Peyer's patch (tissue), 4 donors: ENCODE measurements around the gene SORCS3. TPM values are rescaled to one million over a fixed set of nuclear protein-coding genes. Genes with fewer than 3 reads are reported as not detected.

ENCODE experiments used
- DNase-seq, 3 donors: peaks; one replicate each; pipeline ENCODE4 v3.0.0-alpha.2; 2017 to 2019
- H3K27ac ChIP-seq, 4 donors: fragments of 200-600 bp; sonication (generic); one replicate each; pipeline ENCODE4 v1.5.1; 2016 to 2019
- H3K27me3 ChIP-seq, 2 donors: fragments of 200-600 bp; sonication (generic); one replicate each; pipeline ENCODE4 v1.5.1; 2019
- H3K36me3 ChIP-seq, 3 donors: fragments of 200-600 bp; sonication (generic); one replicate each; pipeline ENCODE4 v1.5.1; 2016 to 2019
- H3K4me1 ChIP-seq, 4 donors: fragments of 200-600 bp; sonication (generic); one replicate each; pipeline ENCODE4 v1.5.1; 2016 to 2019
- H3K4me3 ChIP-seq, 4 donors: fragments of 200-600 bp; sonication (generic); 1 replicate in 3 of 4; 2 replicates in 1 of 4; pipeline ENCODE4 v1.5.1; 2016 to 2019; ENCODE audit warnings: mild to moderate bottlenecking in 1 of 4
- H3K9me3 ChIP-seq, 4 donors: fragments of 200-600 bp; sonication (generic); one replicate each; pipeline ENCODE4 v1.5.1; 2016 to 2019; ENCODE audit warnings: mild to moderate bottlenecking in 1 of 4
- POLR2A ChIP-seq, 2 donors: fragments of 450-650 bp; IDR thresholded peaks; one replicate each; pipeline ENCODE4 v1.5.1; 2017; ENCODE audit warnings: antibody characterized with exemption in 2 of 2, mild to moderate bottlenecking in 2 of 2, moderate library complexity in 2 of 2
- total RNA-seq, 4 donors: library from RNA; depleted of rRNA; stranded (reverse); fragments of >200 nt; gene quantifications; one replicate each; pipeline ENCODE4 v1.1.0, GENCODE V29; 2016
- TF ChIP-seq, protein P1 (sequence below), 6 experiments: fragments of 450-650 bp in 4 of 6; fragments of 200-600 bp in 2 of 6; sonication (generic) in 1 of 6; IDR thresholded peaks; one replicate each; pipeline ENCODE4 v1.5.1; 2017 to 2019; ENCODE audit warnings: antibody characterized with exemption in 6 of 6, mild to moderate bottlenecking in 3 of 6, moderate library complexity in 1 of 6

SORCS3 gene
- total RNA-seq, 4 donors from 2014 or later: 0.27 to 0.66 TPM; not detected in 2

DNA sequence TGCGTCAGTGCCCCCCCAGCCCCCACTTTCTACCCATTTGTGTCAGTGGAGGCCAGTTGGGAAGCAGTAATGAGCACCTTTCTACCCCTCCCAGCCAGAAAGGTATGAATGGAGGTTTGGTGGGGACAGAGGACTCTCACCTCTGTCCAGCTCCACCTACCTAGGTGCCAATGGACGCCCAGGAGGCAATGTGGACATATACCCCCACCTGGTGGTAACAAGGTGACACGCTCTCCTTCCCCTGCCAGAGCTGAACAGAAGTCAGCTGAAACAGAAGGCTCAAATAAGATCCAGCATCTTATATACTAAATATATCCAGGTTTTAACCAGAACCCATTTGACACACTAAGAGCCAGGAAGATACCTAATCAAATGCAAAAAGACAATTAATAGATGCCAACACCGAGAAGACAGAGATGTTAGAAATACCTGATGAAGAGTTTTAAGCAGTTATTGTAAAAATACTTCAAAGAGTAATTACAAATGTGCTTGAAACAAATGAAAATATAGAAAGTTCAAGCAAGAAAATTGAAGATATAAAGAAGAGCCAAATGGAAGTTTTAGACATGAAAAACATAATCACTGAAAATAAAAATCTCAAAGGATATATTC is 18.4 kb upstream of the SORCS3 start:
- TF ChIP-seq POLR2A (IDR thresholded peaks at IDR 0.05): no peak
- TF ChIP-seq, protein P1, sequence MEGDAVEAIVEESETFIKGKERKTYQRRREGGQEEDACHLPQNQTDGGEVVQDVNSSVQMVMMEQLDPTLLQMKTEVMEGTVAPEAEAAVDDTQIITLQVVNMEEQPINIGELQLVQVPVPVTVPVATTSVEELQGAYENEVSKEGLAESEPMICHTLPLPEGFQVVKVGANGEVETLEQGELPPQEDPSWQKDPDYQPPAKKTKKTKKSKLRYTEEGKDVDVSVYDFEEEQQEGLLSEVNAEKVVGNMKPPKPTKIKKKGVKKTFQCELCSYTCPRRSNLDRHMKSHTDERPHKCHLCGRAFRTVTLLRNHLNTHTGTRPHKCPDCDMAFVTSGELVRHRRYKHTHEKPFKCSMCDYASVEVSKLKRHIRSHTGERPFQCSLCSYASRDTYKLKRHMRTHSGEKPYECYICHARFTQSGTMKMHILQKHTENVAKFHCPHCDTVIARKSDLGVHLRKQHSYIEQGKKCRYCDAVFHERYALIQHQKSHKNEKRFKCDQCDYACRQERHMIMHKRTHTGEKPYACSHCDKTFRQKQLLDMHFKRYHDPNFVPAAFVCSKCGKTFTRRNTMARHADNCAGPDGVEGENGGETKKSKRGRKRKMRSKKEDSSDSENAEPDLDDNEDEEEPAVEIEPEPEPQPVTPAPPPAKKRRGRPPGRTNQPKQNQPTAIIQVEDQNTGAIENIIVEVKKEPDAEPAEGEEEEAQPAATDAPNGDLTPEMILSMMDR (IDR thresholded peaks at IDR 0.05): peak in 1 of 6 experiments; percentile 23
- Histone ChIP-seq H3K36me3 (no peaks in the 10 kb centered on the region), H3K4me3 (no peak overlapping the region), H3K27ac (no peak overlapping the region), H3K9me3 (no peaks in the 10 kb centered on the region), H3K4me1 (no peaks in the 10 kb centered on the region), H3K27me3 (no peaks in the 10 kb centered on the region)
- DNase-seq: no peak

GRCh38 chr10:104630731-104631130 is 10.4 kb upstream of the SORCS3 start:
- Histone ChIP-seq H3K9me3 (no peaks in the 10 kb centered on the region), H3K36me3 (no peaks in the 10 kb centered on the region), H3K4me3 (no peak overlapping the region), H3K27me3 (no peaks in the 10 kb centered on the region), H3K27ac (no peak overlapping the region), H3K4me1 (no peaks in the 10 kb centered on the region)
- no peak for TF ChIP-seq POLR2A (IDR thresholded peaks at IDR 0.05)
- TF ChIP-seq, protein P1 (IDR thresholded peaks at IDR 0.05): no peak
- no peak for DNase-seq

DNA sequence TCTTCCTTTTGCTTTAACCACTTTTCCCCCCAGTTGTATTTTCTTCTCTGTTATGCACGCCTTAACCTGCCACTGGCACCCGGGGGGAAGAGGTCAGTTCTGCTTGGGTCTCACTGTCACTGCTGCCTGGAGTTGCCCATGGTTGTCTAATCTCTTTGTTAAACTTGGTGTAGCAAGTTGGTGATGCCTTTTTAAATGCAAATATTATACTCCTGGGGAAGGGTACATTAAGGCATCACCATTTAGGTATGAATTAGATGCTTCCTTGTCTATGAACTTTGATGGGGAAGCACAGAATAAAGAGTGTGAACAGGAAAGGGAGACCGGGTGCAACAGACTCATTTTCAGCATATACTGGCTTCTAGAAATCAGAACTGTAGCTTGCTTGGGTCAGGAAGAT is 9.1 kb upstream of the SORCS3 start:
- TF ChIP-seq, protein P1 (IDR thresholded peaks at IDR 0.05): no peak
- TF ChIP-seq POLR2A (IDR thresholded peaks at IDR 0.05): no peak
- Histone ChIP-seq H3K4me1 (no peaks in the 10 kb centered on the region), H3K36me3 (no peaks in the 10 kb centered on the region), H3K27me3 (no peaks in the 10 kb centered on the region), H3K27ac (no peak overlapping the region), H3K9me3 (no peaks in the 10 kb centered on the region), H3K4me3 (no peak overlapping the region)
- DNase-seq: no peak

DNA sequence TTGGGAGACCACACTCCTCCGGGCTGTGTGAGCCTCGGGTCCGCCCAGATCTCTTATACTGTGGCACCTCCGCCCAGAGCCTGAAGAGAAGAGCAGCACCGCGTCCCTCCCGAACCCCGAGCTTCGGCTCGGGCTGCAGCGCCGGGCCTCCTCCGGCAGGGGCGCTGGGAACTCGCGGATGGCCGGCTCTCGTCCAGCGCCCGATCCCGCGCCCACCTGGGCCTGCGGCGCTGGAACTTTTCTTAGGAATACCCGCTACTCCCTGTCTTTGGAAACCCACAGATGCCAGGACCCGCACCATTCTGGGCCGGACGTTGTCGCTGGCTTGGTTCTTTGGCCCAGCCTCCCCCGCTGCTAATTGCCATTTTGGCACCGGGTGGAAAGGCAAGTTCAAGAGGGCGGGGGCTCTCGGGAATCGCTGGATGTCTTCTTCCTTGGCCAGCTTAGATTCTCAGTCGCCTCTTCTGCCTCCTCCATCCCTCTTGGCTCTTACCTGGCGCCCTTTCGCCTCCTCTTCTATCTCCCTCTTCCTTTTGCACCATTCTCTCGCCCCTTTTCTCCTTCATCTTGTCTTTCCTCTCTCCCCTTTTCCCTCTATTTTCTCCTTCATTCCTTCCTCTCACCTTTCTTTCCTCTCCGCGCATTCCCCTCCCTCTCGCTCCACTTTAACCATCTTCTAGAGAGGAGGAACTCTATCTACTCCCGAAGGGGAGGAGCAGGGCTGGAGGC is 2.1 kb upstream of the SORCS3 start:
- Histone ChIP-seq H3K36me3 (no peaks in the 10 kb centered on the region), H3K4me1 (peaks cover 0 to 10% (median 0%) of the 10 kb centered on the region in 4 donors), H3K9me3 (no peaks in the 10 kb centered on the region), H3K27me3 (peaks cover 0 to 10% of the 10 kb centered on the region in 2 donors), H3K27ac (no peak overlapping the region), H3K4me3 (peak overlapping the region in 1 of 4 donors; percentile 13)
- DNase-seq: no peak
- TF ChIP-seq POLR2A (IDR thresholded peaks at IDR 0.05): no peak
- TF ChIP-seq, protein P1 (IDR thresholded peaks at IDR 0.05): peak in 1 of 6 experiments; percentile 13

DNA sequence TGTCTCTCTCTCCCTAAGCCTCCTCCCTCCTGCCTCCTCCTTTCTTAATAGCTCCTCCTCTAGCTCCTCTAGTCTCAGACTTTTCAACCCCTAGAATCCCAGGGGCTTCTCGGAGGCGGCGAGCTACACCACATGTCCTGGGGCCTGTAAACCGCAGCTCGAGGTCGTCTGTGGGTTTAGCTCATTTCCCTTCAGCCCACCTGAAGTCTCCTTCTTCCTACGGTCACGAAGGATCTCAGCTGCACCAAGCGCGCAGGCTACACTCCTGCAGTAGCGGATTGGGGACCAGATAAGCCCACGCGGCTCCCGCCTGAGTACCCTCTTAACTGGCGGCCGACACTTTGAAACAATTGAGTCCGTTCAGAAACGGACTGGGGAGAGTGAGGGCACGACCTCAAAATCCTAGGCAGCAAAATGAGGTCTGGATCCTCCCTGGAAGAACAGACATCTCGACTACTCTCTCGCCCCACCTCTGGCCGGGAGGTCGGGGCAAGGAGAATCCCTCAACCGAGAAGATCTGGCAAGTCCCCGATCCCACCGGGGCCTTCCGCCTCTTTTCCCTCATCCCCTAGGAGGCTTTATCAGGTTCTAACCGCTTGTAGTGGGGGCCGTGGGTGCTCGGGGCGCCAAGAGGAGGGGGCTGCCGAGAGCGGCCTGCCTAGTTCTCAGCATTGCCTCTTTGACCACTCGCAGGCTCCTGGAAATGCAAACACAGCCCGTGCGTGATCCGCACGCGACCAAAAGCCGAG is 1.3 kb upstream of the SORCS3 start:
- Histone ChIP-seq H3K4me1 (peaks cover 0 to 10% (median 0%) of the 10 kb centered on the region in 4 donors), H3K4me3 (peak overlapping the region in 1 of 4 donors; percentile 41), H3K27ac (no peak overlapping the region), H3K9me3 (no peaks in the 10 kb centered on the region), H3K27me3 (peaks cover 0 to 10% of the 10 kb centered on the region in 2 donors), H3K36me3 (no peaks in the 10 kb centered on the region)
- TF ChIP-seq POLR2A (IDR thresholded peaks at IDR 0.05): no peak
- TF ChIP-seq, protein P1 (IDR thresholded peaks at IDR 0.05): no peak
- no peak for DNase-seq
